ENCODE data around the gene CARD8. TPM values are rescaled to one million over a fixed set of nuclear protein-coding genes. Genes with fewer than 3 reads are reported as not detected.

The CARD8 gene
- polyA plus RNA-seq, 1 donor from 2014 or later: 23.0 TPM

DNA sequence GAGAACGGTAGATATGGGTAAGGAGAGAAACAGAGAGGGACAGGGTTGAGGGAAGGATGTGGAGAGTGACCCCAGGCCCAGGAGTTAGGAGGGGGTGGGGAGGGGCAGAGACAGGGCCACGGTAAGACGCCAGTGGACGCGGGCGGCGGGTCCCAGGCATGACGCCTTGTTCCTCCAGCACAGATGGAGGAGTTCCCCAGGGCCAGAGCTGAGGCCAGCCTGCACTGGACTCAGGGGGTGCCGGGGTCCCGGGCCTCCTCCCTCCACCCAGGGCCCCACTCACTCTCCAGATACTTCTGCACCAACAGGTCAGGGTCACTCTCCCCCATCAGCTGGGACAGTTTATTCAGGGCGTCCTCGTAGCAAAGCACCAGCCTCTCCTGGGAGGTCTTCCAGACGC lies 47.7 kb upstream of the CARD8 start:
- Histone ChIP-seq H3F3A (ENCODE audit: insufficient read depth, low read length, poor library complexity, severe bottlenecking) (no peaks in the 10 kb centered on the region), H3K27me3 (ENCODE audit: insufficient read depth, low read depth, low read length) (no peaks in the 10 kb centered on the region), H3K79me2 (replicated peaks; ENCODE audit: insufficient read depth, low read length) (no peaks in the 10 kb centered on the region), H3K9me2 (ENCODE audit: insufficient read depth, low read length) (no peaks in the 10 kb centered on the region), H3K4me3 (ENCODE audit: low read length) (no peak overlapping the region), H3K9me3 (ENCODE audit: low read length) (no peaks in the 10 kb centered on the region), H3K36me3 (ENCODE audit: insufficient read depth, low read length) (no peaks in the 10 kb centered on the region), H4K20me1 (ENCODE audit: insufficient read depth) (no peaks in the 10 kb centered on the region), H3K4me2 (ENCODE audit: low read length) (no peak overlapping the region), H2AFZ (ENCODE audit: low read depth, low read length) (no peak overlapping the region), H3K27ac (ENCODE audit: low read length) (no peak overlapping the region), H3K9ac (ENCODE audit: low read length) (no peak overlapping the region)
- TF ChIP-seq SMC3 (conservative IDR thresholded peaks at IDR 0.05; ENCODE audit: poor library complexity): no peak
- TF ChIP-seq CTCF (IDR thresholded peaks at IDR 0.05; ENCODE audit: poor library complexity, severe bottlenecking): no peak
- no peak for TF ChIP-seq EP300 (conservative IDR thresholded peaks at IDR 0.05; ENCODE audit: poor library complexity, severe bottlenecking)
- TF ChIP-seq, protein P1, sequence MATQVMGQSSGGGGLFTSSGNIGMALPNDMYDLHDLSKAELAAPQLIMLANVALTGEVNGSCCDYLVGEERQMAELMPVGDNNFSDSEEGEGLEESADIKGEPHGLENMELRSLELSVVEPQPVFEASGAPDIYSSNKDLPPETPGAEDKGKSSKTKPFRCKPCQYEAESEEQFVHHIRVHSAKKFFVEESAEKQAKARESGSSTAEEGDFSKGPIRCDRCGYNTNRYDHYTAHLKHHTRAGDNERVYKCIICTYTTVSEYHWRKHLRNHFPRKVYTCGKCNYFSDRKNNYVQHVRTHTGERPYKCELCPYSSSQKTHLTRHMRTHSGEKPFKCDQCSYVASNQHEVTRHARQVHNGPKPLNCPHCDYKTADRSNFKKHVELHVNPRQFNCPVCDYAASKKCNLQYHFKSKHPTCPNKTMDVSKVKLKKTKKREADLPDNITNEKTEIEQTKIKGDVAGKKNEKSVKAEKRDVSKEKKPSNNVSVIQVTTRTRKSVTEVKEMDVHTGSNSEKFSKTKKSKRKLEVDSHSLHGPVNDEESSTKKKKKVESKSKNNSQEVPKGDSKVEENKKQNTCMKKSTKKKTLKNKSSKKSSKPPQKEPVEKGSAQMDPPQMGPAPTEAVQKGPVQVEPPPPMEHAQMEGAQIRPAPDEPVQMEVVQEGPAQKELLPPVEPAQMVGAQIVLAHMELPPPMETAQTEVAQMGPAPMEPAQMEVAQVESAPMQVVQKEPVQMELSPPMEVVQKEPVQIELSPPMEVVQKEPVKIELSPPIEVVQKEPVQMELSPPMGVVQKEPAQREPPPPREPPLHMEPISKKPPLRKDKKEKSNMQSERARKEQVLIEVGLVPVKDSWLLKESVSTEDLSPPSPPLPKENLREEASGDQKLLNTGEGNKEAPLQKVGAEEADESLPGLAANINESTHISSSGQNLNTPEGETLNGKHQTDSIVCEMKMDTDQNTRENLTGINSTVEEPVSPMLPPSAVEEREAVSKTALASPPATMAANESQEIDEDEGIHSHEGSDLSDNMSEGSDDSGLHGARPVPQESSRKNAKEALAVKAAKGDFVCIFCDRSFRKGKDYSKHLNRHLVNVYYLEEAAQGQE (IDR thresholded peaks at IDR 0.05; ENCODE audit: borderline replicate concordance): no peak
- no peak for TF ChIP-seq RAD21 (conservative IDR thresholded peaks at IDR 0.05)

DNA sequence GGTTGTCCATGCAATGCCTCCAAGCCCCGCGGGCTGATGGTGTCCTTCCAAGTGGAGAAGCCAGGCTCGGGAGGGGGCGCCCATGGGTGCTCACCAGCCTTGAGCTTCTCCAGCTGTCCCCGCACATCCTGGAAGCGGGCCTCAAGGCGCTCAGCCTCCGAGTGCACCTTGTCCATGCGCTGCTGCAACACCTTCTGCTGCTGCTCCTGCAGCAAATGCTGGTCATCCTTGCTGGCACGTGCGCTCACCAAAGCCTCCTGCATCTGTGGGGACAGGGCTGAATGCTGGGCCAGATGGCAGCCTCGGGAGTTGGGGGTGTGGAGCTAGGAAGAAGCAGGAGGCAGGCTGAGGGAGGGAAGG lies 46.9 kb upstream of the CARD8 start:
- no peak overlapping the region for H3K9ac ChIP-seq (ENCODE audit: low read length)
- H3K27me3 ChIP-seq (ENCODE audit: insufficient read depth, low read depth, low read length): no peaks in the 10 kb centered on the region
- H3K79me2 ChIP-seq (replicated peaks; ENCODE audit: insufficient read depth, low read length): no peaks in the 10 kb centered on the region
- H3K4me3 ChIP-seq (ENCODE audit: low read length): no peak overlapping the region
- no peak overlapping the region for H3K4me2 ChIP-seq (ENCODE audit: low read length)
- no peak overlapping the region for H3K27ac ChIP-seq (ENCODE audit: low read length)
- no peaks in the 10 kb centered on the region for H3K9me3 ChIP-seq (ENCODE audit: low read length)
- no peaks in the 10 kb centered on the region for H3F3A ChIP-seq (ENCODE audit: insufficient read depth, low read length, poor library complexity, severe bottlenecking)
- H3K36me3 ChIP-seq (ENCODE audit: insufficient read depth, low read length): no peaks in the 10 kb centered on the region
- H4K20me1 ChIP-seq (ENCODE audit: insufficient read depth): no peaks in the 10 kb centered on the region
- H2AFZ ChIP-seq (ENCODE audit: low read depth, low read length): no peak overlapping the region
- TF ChIP-seq RAD21 (conservative IDR thresholded peaks at IDR 0.05) (no peak), EZH2 (IDR thresholded peaks at IDR 0.05; ENCODE audit: borderline replicate concordance, insufficient read depth, low read length, poor library complexity, severe bottlenecking) (no peak), CTCF (IDR thresholded peaks at IDR 0.05; ENCODE audit: poor library complexity, severe bottlenecking) (no peak), MXI1 (conservative IDR thresholded peaks at IDR 0.05; ENCODE audit: poor library complexity, severe bottlenecking) (no peak), EP300 (conservative IDR thresholded peaks at IDR 0.05; ENCODE audit: poor library complexity, severe bottlenecking) (no peak), POLR2AphosphoS5 (IDR thresholded peaks at IDR 0.05) (no peak), TAF1 (IDR thresholded peaks at IDR 0.05; ENCODE audit: low read depth) (no peak), SMC3 (conservative IDR thresholded peaks at IDR 0.05; ENCODE audit: poor library complexity) (no peak)
- TF ChIP-seq, protein P1 (IDR thresholded peaks at IDR 0.05; ENCODE audit: borderline replicate concordance): no peak
- H3K9me2 ChIP-seq (ENCODE audit: insufficient read depth, low read length): no peaks in the 10 kb centered on the region
